SH-SY5Y (cell line): ENCODE data around the gene TRIM43.

Source experiments
- GATA2 ChIP-seq: IDR thresholded peaks from 2 replicates; pipeline ENCODE4 v1.6.1; 2011; ENCODE audit warnings: mild to moderate bottlenecking, low read depth, low read length
- GATA3 ChIP-seq: IDR thresholded peaks from 2 replicates; pipeline ENCODE4 v1.6.1; 2011; ENCODE audit warnings: low read depth, mild to moderate bottlenecking, low read length, moderate library complexity

- TF ChIP-seq GATA2 (no peak), GATA3 (no peak)
Observed at GRCh38 chr2:95575857-95576256, 15.9 kb upstream of the TRIM43 start.
